ENCODE results near the gene PTPRT. TPM values are rescaled to one million over a fixed set of nuclear protein-coding genes. Genes with fewer than 3 reads are reported as not detected.

The PTPRT gene
- total RNA-seq, 1 experiment from 2014 or later = 0.13 TPM

GRCh38 chr20:42559665-42560064, 630.0 kb downstream of the PTPRT start:
- WGBS (ENCODE audit: extremely low coverage, insufficient read length, low lambda C conversion rate) = no CpG with 5 or more reads among the region's 4 CpGs
- H3K56ac ChIP-seq (ENCODE audit: insufficient read length, low read depth, low read length) = no peak overlapping the region
- H4K8ac ChIP-seq (replicated peaks; ENCODE audit: insufficient read length, low read depth, low read length) = no peak overlapping the region

More at GRCh38 chr20:42559665-42560064, 630.0 kb downstream of the PTPRT start:
- H3K23me2 ChIP-seq (ENCODE audit: insufficient read length, low read depth, low read length, poor library complexity, severe bottlenecking) = no peaks in the 10 kb centered on the region
- no peak for TF ChIP-seq CTCF (conservative IDR thresholded peaks at IDR 0.05)
- H2AFZ ChIP-seq (ENCODE audit: low read length) = no peak overlapping the region
- H4K20me1 ChIP-seq (ENCODE audit: control insufficient read depth, insufficient read depth, insufficient read length) = no peaks in the 10 kb centered on the region
- H3K4me3 Mint-ChIP-seq = no peak overlapping the region
- H3K27ac ChIP-seq (ENCODE audit: insufficient read length, low read depth, low read length) = no peak overlapping the region
- no peak for DNase-seq
- no peak overlapping the region for H2BK120ac ChIP-seq (ENCODE audit: low read depth, low read length, poor library complexity, severe bottlenecking)
- H3K4ac ChIP-seq (ENCODE audit: low read depth, low read length) = no peak overlapping the region
- no peaks in the 10 kb centered on the region for H3K9me3 Mint-ChIP-seq
- no peak overlapping the region for H3K27ac Mint-ChIP-seq
- H3K79me1 ChIP-seq (ENCODE audit: insufficient read depth, low read depth, low read length, poor library complexity, severe bottlenecking) = no peaks in the 10 kb centered on the region
- H3K27me3 Mint-ChIP-seq (ENCODE audit: low read depth) = peaks cover 32% of the 10 kb centered on the region
- no peak overlapping the region for H4K91ac ChIP-seq (ENCODE audit: insufficient read length, low read depth, low read length)
- no peaks in the 10 kb centered on the region for H3K36me3 Mint-ChIP-seq (ENCODE audit: insufficient read depth in 1 of 3, low read depth in 3 of 3)
- no peak overlapping the region for H2AK5ac ChIP-seq (ENCODE audit: insufficient read length, low read length)
- no peaks in the 10 kb centered on the region for H3K79me2 ChIP-seq (ENCODE audit: insufficient read depth, low read length)
- no peak overlapping the region for H2BK15ac ChIP-seq (ENCODE audit: low read depth, low read length)
- H3K27me3 ChIP-seq (ENCODE audit: insufficient read depth, low read length) = no peaks in the 10 kb centered on the region; the same call in 1 of the 2 replicates
- H4K5ac ChIP-seq (ENCODE audit: insufficient read length, low read depth, low read length) = no peak overlapping the region
- no peaks in the 10 kb centered on the region for H3K4me1 Mint-ChIP-seq
- no peak overlapping the region for H3K14ac ChIP-seq (ENCODE audit: insufficient read depth, low read length)
- H3K9ac ChIP-seq (ENCODE audit: extremely low read depth, insufficient read length, low read length) = no peak overlapping the region
- H3T11ph ChIP-seq (ENCODE audit: low read length) = no peak overlapping the region
- H3K18ac ChIP-seq (ENCODE audit: insufficient read length, low read depth, low read length) = no peak overlapping the region
- H3K4me1 ChIP-seq (ENCODE audit: insufficient read depth, low read length) = no peaks in the 10 kb centered on the region
- no peak overlapping the region for H2BK20ac ChIP-seq (ENCODE audit: low read depth, low read length, poor library complexity, severe bottlenecking)
- no peak overlapping the region for H2BK5ac ChIP-seq (ENCODE audit: insufficient read length, low read length)
- no peak overlapping the region for H2BK12ac ChIP-seq (ENCODE audit: insufficient read length, low read depth, low read length)
- no peaks in the 10 kb centered on the region for H3K9me3 ChIP-seq (ENCODE audit: control insufficient read depth, low read depth, low read length)
- no peak overlapping the region for H3K23ac ChIP-seq (ENCODE audit: insufficient read length, low read depth, low read length)
- no peak overlapping the region for H3K4me2 ChIP-seq (ENCODE audit: insufficient read depth, insufficient read length, low read length)
